GM13976 (cell line): ENCODE measurements around the gene RIN3.

ENCODE experiments used
- DNase-seq: peaks from one replicate; pipeline ENCODE4 v3.0.0; 2012; ENCODE audit warnings: low spot score
- CTCF ChIP-seq: IDR thresholded peaks from 2 replicates; pipeline ENCODE4 v1.5.1; 2012; ENCODE audit warnings: borderline replicate concordance, mild to moderate bottlenecking; ENCODE audit not compliant: insufficient read depth; ENCODE audit errors: extremely low read depth, missing control alignments, control extremely low read depth
- in situ Hi-C: fragments of 300-500 bp; cut with MboI; formaldehyde crosslinking; loops from one replicate; pipeline ENCODE4 v1.12.0; 2022; ENCODE audit warnings: low sequenced_read_pairs, mixed read lengths, inconsistent platforms; ENCODE audit not compliant: unreplicated experiment

Gene RIN3

GRCh38 chr14:92704036-92704804 lies 190.6 kb downstream of the RIN3 start:
- in situ Hi-C loops: no loop called here
- peak; percentile 77 for DNase-seq
- TF ChIP-seq CTCF: no peak

- in situ Hi-C loops: no loop called here
- no peak for TF ChIP-seq CTCF
- DNase-seq: no peak
Observed at GRCh38 chr14:92704821-92705220, 191.2 kb downstream of the RIN3 start.

GRCh38 chr14:92706386-92706785 lies 192.8 kb downstream of the RIN3 start:
- in situ Hi-C loops: no loop called here
- no peak for DNase-seq
- no peak for TF ChIP-seq CTCF

- no peak for TF ChIP-seq CTCF
- in situ Hi-C loops: no loop called here
- DNase-seq: no peak
Observed at GRCh38 chr14:92709340-92710000, 195.9 kb downstream of the RIN3 start.

GRCh38 chr14:92710001-92710341 lies 196.4 kb downstream of the RIN3 start:
- no peak for DNase-seq
- in situ Hi-C loops: no loop called here
- no peak for TF ChIP-seq CTCF

- TF ChIP-seq CTCF: no peak
- no peak for DNase-seq
- in situ Hi-C loops: no loop called here
Observed at GRCh38 chr14:92711976-92712653, 198.5 kb downstream of the RIN3 start.
